GM18907 (cell line): ENCODE data around the gene RASA4B.
"Not testable (repeated sequence)": the region's sequence is repeated elsewhere in the genome, so short reads cannot be mapped to it uniquely, and the experiment has no call there.

Source experiments
- ATAC-seq: cut with Tn5 transposase; IDR thresholded peaks from one replicate; pipeline ENCODE4 v1.9.1; 2021; ENCODE audit warnings: mild to moderate bottlenecking, moderate library complexity; ENCODE audit not compliant: unreplicated experiment

The RASA4B gene

DNA sequence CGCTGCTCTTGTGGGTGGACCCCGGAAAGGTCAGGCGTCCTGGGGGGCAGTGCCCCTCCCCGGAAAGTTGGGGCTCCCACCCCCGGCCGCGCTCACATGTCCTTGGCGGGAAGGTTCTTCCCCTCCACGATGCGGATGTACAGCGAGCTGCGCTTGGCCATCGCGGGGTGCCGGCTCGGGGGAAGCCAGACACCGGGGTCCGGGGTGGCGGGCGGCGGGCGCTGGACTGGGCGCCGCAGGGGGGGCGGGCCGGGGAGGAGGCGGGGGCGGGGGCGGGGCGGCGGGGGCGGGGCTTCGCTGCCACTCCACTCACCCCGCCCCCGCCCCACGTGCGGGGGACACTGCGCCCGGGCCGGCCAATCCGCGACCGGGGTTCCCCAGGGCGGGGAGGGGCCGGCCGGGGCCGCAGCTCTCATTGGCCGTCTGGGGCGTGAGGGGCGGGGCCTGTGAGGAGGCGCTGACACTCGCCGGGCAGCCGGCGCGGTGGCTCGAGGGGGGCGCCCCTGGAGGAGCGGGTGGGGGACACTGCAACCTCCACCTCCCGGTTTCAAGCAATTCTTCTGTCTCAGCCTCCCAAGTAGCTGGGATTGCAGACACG is at the start of gene RASA4B:
RASA4B (minus strand) TSS at position 228 of the 598 bp plus-strand sequence; CDS start at position 161, 67 bp downstream.
- ATAC-seq: peak; percentile 57

DNA sequence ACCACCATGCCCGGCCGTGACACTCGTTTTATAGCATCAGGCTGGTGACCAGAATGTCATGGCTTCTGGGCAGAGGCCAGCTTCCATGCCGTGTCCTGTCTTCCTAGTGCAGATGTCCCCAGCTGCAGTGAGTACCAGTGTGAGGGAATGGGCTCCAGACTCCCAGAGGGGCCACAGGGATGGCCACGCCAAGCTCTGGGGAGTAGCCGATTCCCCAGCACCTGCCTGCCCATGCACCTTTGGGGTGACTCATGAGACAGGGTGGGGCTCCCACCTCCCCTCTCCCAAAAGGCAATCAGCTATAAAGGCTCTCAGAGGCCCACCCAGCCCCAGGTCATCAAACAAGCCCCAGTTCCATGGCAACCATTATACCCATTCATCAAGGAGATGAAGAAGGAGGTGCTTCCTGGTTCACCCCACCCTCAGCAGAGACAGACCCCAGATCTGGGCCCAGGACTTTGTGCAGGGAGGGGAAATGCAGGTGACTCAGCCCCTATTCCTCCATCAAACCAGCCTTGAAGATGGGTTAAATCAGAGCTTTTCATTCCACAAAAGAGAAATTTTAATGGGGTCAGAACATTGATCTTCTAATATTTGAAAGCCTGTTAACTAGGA is 33.3 kb upstream of the RASA4B start, which contains the start of gene SPDYE2:
SPDYE2 (plus strand) TSS at position 419 of the 615 bp plus-strand sequence. CDS start 2,030 bp downstream, outside the sequence.
- ATAC-seq: not testable (repeated sequence)

DNA sequence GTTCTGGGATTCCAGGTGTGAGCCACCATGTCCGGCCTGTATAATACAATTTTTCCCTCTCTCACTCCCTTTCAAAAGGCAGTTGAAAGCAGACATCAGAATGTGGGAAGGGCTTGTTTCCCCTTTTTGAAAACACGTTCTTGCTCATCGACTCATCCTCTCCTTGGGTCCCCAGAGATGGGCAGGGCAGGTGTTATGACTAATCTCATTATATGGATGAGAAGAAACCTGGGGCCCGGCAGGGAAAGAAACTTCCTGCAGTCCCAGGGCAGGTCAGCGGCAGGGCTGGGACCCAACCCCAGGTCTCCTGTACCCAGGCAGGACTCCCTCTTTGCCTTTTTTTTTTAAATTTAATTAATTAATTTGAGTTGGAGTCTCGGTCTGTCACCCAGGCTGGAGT is 28.8 kb upstream of the RASA4B start:
- peak; percentile 60 for ATAC-seq

DNA sequence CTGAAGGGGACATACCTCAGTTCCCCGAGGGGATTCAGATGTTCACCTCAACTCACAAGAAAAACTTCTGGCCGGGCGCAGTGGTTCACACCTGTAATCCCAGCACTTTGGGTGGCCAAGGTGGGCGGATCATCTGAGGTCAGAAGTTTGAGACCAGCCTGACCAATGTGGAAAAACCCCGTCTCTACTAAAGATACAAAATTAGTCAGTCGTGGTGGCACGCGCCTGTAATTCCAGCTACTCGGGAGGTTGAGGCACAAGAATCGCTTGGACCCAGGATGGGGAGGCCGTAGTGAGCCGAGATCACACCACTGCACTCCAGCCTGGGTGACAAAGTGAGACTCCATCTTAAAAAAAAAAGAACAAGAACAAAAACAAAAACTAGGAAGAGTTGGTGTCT is 27.7 kb upstream of the RASA4B start:
- not testable (repeated sequence) for ATAC-seq

DNA sequence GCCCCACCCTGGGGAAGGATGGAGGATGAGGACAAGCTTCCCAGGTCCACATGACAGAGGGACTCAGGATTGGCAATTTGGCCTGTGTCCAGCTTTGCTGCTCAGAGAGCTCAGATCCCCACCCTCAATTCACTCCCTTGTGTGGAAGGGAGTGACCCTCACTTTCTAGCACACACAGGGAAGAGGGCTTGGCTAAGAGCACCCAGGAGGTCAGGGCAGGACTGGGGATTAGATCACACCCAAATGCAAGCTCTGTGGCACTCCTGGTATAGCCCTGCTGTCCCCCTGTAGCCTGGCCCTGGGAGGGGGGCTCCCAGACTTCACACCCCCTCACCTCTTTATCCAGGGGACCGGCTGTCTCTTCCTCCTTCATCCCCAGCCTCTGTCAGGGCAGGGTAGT is 26.8 kb upstream of the RASA4B start:
- not testable (repeated sequence) for ATAC-seq

DNA sequence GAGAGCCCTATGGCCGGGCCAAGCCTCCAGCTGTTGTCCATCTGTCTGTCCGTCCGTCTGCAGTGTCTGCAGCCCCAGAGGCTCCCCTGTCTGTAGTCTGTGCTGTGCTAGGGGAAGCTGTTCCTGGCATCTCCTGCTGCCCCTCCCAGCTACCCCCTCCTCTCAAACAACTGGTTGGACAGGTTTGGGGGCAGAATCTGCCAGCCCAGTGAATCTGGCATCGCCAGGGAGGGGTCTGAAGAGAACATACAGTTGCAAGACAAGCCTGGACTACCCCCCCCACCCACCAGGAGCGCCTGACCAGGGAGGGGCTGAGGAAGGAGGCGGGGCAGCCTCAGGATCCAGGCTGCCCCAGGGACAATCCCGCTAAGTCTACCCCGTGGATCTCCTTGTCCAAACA is 26.0 kb upstream of the RASA4B start, which contains the start of gene UPK3BL2:
UPK3BL2 (minus strand) TSS at position 101 of the 400 bp plus-strand sequence; CDS start at position 41, 60 bp downstream.
- ATAC-seq: not testable (repeated sequence)

DNA sequence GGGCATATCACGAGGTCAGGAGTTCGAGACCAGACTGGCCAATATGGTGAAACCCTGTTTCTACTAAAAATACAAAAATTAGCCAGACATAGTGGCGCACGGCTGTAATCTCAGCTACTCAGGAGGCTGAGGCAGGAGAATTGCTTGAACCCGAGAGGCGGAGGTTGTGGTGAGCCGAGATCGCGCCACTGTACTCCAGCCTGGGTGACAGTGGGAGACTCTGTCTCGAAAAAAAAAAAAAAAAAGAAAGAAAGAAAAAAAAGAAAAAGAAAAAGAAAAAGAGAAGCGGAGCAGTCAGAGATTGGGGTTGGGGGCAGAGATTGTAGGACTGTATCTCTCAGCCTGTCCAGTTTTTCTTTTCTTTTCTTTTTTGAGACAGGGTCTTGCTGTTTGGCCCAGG is 25.2 kb upstream of the RASA4B start:
- ATAC-seq: not testable (repeated sequence)

DNA sequence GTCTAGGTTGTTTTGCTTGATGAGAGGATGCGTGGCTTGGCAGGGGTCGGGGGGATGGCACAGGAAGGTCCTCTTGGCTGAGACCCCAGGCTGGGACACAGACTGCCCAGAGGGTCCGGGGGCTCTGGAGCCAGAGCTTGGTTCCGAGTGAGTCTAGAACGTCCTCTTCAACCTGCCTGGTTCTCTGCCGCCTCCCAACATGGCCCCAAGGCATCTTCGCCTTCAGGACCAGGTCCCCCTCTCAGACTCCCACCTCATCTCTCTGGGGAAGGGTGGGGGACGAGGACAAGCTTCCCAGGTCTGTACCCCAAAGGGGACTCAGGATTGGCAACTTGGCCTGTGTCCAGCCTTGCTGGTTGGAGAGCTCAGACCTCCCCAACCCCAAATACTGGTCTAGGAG is 24.5 kb upstream of the RASA4B start:
- ATAC-seq: not testable (repeated sequence)

DNA sequence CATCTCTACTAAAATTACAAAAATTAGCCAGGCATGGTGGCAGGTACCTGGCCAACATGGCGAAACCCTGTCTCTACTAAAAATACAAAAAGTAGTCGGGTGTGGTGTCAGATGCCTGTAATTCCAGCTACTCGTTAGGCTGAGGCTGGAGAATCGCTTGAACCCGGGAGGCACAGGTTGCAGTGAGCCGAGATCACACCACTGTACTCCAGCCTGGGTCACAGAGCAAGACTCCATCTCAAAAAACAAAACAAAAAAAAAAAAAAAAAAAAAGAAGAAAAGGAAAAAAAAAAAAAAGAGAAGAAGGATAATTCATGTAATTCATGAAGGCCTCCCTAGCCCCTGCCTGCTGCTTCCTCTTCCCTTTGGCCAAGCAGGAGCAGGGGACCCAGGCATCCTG is 23.0 kb upstream of the RASA4B start:
- ATAC-seq: not testable (repeated sequence)

DNA sequence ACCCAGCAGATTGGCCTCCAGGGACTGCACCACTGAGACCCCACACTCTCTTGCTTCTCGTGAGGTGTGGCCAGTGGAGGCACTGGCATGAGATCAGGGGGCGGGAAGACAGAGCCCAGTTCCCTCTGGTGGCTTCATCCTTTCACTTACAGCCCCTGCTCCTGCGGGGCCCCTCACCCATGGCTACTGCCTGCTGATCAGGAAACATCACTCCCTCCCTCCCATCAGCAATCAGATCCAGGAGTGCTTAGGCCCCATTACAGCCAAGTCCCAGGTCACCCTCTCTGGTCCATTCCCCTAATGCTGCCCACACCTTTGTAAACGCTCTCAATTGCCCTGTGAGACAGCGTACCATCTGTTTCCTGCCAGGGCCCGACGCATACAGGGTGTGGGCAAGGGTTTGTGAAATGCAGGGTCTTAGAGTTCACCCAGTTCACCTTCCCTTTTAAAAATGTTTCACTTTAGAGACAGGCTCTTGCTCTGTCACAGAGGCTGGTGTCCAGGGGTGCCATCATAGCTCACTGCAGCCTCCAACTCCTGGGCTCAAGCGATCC is 17.6 kb upstream of the RASA4B start:
- not testable (repeated sequence) for ATAC-seq

DNA sequence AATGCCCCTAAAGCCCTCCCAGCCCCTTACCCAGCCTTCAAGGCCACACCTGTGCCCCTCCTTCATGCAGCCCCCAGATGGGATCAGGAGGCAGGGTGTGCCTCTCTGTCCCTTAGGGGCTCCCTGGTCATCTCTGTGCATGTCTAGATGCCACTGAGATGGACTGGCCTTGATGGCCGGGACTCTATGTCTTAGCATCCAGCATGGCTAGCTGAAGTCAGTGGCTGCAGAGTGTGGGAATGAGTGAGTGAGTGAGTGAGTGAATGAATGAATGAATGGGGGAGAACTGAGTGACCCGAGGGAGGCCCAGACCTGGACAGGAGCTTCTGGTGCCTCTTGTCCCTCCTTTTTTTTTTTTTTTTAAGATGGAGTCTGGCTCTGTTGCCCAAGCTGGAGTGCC is 14.6 kb upstream of the RASA4B start:
- ATAC-seq: not testable (repeated sequence)

DNA sequence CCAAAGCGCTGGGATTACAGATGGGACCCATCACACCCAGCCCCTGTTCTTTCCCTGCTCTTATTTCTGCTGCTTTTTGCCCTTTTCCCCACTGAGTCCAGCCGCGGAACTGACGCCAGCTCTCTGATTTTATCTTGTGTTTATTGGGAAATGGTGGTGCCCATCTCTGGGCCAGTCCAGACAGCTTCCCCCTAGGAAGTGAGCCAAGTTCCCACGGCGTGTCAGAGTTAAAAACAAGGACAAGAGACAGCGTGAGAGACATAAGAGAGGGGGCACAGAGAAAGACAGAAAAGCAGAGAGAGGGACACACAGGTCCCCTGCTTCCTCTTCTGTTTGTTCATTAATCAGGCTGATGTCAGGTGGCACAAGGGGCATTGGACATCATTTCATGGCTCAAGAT is 14.0 kb upstream of the RASA4B start:
- not testable (repeated sequence) for ATAC-seq

DNA sequence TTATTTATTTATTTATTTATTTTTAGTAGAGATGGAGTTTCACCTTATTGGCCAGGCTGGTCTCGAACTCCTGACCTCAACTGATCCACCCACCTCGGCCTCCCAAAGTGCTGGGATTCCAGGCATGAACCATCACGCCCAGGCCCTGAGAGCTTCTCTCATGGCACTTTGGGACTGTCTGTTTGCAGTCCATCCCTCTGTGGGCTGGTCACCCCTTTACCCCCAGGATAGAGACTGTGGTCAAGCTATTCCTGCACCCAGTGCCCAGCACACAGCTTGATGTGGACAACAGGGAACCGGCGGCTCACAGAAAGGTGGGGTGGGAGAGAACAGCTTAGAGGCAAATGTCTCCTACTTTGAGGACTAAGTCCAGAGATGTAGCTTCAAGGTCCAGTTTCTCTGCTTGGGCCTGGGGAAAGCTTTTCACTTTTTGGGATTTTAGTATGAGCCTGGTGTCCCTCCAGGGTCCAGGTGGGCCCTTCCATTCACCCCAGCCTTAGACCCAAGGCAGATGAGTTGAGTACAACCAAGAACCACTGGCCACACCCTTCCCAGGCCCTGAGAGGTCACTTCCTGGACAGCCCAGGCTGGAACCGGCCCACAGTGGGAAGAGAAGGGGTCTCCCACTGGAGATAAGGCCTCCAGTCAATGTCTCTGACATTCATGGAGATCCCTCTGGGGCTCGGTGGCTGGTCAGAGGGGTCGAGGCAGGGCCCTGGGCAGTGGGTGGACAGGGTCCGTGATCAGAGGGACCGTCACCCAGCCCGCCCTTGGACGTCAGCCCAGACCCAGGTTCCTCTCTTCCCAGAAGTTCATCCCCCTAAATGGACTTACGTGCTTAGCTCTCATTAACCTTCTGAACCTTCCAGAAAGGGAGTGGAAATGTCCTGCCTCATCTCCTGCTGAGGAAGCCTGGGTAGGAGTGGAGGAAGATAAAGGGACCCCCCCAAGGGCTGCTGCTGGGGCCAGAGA is 10.5 kb upstream of the RASA4B start:
- ATAC-seq: not testable (repeated sequence)

DNA sequence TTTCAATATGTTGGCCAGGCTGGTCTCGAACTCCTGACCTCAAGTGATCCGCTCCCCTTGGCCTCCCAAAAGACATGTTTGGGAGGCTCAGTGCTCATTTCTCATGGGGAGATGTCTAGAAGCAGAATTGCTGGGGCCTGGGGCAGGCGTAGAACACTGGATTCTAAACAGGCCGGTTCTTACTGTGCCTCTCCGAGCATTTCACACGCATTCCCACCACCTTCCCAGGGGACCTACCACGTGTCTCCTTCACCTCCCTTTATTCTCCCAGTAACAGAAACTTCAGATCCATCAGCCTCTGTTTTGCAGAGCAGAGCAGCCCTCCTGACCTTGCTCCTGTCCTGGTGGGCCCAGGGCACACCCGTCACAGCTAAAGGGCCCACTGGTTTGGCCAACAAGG is 9.6 kb upstream of the RASA4B start:
- ATAC-seq: not testable (repeated sequence)

DNA sequence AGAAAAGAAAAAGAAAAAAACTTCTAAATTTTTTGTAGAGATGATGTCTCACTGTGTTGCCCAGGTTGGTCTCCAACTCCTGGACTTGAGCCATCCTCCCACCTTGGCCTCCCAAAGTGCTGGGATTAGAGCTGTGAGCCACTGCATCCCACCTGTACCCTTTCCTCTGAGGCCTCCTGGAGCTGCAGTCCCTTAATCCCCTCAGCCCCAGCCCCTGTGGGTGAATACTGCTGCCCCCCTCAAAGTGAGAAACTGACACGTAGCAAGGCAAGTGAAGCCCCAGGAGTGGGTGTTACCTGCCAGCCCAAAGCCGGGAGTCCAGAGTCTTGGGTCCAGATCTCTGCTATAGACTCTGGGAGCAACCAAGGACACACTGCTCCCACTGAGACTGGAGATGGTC is 7.2 kb upstream of the RASA4B start:
- not testable (repeated sequence) for ATAC-seq

DNA sequence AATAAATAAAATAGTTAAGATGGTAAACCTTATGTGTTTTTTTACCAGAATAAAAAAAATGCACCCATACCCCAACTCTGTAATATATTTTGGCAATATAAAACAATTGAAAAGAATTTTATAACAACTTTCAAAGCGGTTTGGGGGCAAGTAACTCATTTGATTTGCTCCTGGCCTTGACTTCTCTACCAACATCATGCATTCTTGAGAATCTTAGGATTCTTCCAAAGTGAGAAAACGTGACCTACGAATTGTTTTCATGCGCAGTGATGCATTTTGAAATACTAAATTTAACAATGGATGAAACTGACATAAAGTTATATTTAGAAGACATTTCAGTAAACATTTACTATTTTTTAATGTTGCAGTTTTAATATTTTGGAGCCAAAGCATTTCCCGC is 3.2 kb upstream of the RASA4B start:
- ATAC-seq: not testable (repeated sequence)

DNA sequence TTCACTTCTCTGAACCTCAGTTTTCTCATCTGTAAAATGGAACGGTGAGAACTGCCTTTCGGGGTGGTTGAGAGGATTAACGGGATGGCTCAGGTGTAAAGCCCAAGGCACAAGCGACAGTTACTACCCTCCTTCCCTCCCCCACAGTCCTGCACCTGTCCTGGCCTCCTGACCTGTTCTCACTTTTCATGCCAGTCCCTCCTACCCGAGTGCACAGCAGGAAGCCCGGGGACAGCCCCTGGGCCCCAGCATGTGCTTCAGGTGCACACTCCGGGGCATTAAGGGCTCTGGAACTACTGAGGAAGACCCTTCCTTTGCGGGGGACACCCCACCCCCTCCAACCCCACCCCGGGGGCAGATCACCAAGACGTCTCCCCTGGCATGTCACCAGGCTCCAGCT is 626 bp downstream of the RASA4B start:
- ATAC-seq: not testable (repeated sequence)

DNA sequence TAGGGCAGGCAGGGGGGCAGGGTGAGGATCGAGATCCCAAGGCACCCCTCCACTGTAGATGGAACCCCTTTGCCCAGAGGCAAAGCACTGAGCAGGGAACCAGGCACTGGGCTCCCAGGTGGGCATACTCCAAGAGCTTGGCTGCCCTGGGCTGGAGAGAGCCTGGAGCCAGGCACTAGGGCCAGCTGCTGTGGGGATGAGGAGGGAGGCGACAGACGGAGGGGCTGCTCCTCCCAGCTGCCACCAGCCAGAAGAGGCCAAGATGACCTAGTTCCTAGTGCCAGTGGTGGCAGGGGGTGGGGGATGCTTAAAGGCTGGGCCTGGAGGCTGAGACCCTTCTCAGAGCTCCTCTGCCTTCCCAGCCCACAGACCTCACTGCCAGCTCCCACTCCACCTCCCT is 1.7 kb downstream of the RASA4B start:
- ATAC-seq: peak; percentile 2

DNA sequence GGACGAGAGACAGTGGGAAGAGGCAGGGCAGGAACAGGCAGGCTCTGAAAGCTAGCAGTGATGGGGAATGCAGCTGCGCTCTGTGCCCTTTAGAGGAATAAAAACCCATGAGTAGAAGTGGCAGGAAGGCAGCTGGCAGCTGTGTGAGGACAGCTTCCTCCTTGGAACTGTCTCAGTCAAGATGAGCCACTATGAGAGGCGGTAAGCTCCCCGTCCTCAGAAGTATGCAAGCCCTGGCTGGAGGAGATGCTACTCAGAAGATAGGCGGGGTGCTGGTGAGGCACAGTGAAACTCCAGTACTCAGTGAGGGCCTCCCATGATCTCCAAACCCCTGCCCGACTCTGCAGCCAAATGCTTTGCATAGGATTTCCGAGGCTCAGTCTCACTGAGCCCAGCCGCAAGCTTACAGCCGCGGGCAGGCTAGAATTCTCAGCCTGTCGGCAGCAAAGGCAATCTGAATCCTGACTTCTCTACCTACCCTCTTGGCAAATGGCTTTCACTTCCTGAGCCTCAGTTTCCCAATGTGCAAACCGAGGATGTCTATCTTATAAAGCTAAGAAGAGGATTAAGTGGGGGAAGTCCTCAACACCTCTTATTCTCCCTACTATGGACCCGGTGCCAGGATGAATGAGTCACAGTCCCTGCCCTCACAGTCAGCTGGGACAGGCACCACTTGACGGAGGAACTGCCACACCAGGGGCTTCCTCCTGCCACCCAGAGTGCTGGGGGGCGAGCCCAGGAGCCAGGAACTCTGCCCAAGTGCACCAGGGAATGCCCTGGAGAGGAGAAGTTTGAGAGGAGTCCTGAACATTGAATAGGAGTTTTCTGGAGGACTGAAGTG is 2.5 kb downstream of the RASA4B start:
- ATAC-seq: peak; percentile 72

DNA sequence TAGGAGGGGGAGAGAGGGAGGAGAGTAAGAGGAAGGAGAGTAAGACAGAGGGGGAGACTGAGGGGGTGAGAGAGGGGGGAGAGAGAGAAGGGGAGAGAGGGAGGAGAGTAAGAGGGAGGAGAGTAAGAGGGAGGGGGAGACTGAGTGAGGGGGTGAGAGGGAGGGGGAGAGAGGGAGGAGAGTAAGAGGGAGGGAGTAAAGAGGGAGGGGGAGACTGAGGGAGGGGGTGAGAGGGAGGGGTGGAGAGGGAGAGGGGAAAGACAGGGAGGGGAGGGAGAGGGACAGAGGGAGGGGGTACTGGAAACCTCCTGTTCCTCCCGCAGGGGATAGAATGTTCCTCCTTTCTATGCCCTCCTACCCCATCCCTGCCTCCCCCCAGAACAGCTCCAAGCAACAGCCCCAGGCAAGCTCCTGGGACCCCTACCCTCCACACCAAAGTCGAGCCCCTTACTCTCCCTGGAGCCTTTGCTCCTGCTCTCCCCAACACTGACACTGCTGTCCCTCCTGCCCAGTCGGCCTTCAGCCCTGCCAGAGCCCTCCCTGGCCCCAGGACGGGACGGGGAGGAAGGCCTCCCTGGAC is 4.8 kb downstream of the RASA4B start:
- ATAC-seq: not testable (repeated sequence)
